GM23338 (cell line): ENCODE results near the gene ADGRL3. TPM values are rescaled to one million over a fixed set of nuclear protein-coding genes. Genes with fewer than 3 reads are reported as not detected.

Experiments
- ATAC-seq: fragments of 200-7000 bp; cut with Tn5 transposase; 3 replicates; pipeline ENCODE4 v1.9.1; 2020
- DNase-seq: peaks from one replicate; pipeline ENCODE4 v3.0.0-alpha.2; 2015; ENCODE audit warnings: low spot score
- H2AFZ ChIP-seq: fragments of 200-600 bp; sonication (generic); 2 replicates; pipeline ENCODE4 v1.8.0; 2016; ENCODE audit warnings: antibody characterized with exemption, mild to moderate bottlenecking, moderate library complexity
- H3F3A ChIP-seq: fragments of 200-600 bp; sonication (generic); replicated peaks from 2 replicates; pipeline ENCODE4 v1.8.0; 2017; ENCODE audit warnings: antibody characterized with exemption, mixed run types, low read depth
- H3K27ac ChIP-seq: fragments of 200-600 bp; sonication (generic); 2 replicates; pipeline ENCODE4 v1.6.1; 2016; ENCODE audit warnings: low read depth
- H3K27me3 ChIP-seq: fragments of 200-600 bp; sonication (generic); 2 replicates; pipeline ENCODE4 v1.8.0; 2016; ENCODE audit warnings: mild to moderate bottlenecking, mixed run types, moderate library complexity; ENCODE audit not compliant: insufficient read depth
- H3K36me3 ChIP-seq: fragments of 200-600 bp; sonication (generic); 2 replicates; pipeline ENCODE4 v1.8.0; 2016; ENCODE audit warnings: mild to moderate bottlenecking; ENCODE audit not compliant: insufficient read depth
- H3K4me1 ChIP-seq: fragments of 200-600 bp; sonication (generic); 2 replicates; pipeline ENCODE4 v1.8.0; 2016; ENCODE audit warnings: mild to moderate bottlenecking, moderate library complexity; ENCODE audit not compliant: insufficient read depth
- H3K4me2 ChIP-seq: fragments of 200-600 bp; sonication (generic); 2 replicates; pipeline ENCODE4 v1.7.1; 2017; ENCODE audit warnings: mixed run types
- H3K4me3 ChIP-seq: fragments of 200-600 bp; sonication (generic); 2 replicates; pipeline ENCODE4 v1.6.1; 2016; ENCODE audit warnings: mixed run types
- H3K79me2 ChIP-seq: fragments of 200-600 bp; sonication (generic); replicated peaks from 2 replicates; pipeline ENCODE4 v1.8.0; 2017; ENCODE audit warnings: mild to moderate bottlenecking; ENCODE audit not compliant: insufficient read depth
- H3K9me2 ChIP-seq: fragments of 200-600 bp; sonication (generic); 2 replicates; pipeline ENCODE4 v1.8.0; 2017; ENCODE audit not compliant: insufficient read depth
- H4K20me1 ChIP-seq: fragments of 200-600 bp; sonication (generic); replicated peaks from 2 replicates; pipeline ENCODE4 v1.8.0; 2017; ENCODE audit warnings: mild to moderate bottlenecking; ENCODE audit not compliant: insufficient read depth
- H3K27ac Mint-ChIP-seq: 2 replicates; pipeline ENCODE4 v1.8.0; 2020; ENCODE audit warnings: inconsistent platforms, mild to moderate bottlenecking, moderate library complexity, mixed read lengths
- H3K27me3 Mint-ChIP-seq: 3 replicates; pipeline ENCODE4 v1.8.0; 2022; ENCODE audit warnings: low read depth, mild to moderate bottlenecking, moderate library complexity, mixed read lengths, inconsistent platforms; ENCODE audit not compliant: insufficient read depth, poor library complexity
- H3K36me3 Mint-ChIP-seq: 3 replicates; pipeline ENCODE4 v1.8.0; 2021; ENCODE audit warnings: low read depth, mild to moderate bottlenecking, inconsistent platforms, moderate library complexity, mixed read lengths
- H3K4me1 Mint-ChIP-seq: 3 replicates; pipeline ENCODE4 v1.8.0; 2020; ENCODE audit warnings: mild to moderate bottlenecking, inconsistent platforms, mixed read lengths
- H3K4me3 Mint-ChIP-seq: 3 replicates; pipeline ENCODE4 v1.8.0; 2021; ENCODE audit warnings: moderate library complexity, mild to moderate bottlenecking, inconsistent platforms, mixed read lengths
- H3K9me3 Mint-ChIP-seq: 3 replicates; pipeline ENCODE4 v1.8.0; 2020; ENCODE audit warnings: moderate library complexity, mild to moderate bottlenecking, inconsistent platforms, mixed read lengths
- CREB1 ChIP-seq: fragments of 250-450 bp; sonication (Bioruptor Pico); IDR thresholded peaks from 2 replicates; pipeline ENCODE4 v1.5.0; 2020; ENCODE audit warnings: low read depth, mild to moderate bottlenecking, moderate library complexity
- ETS1 ChIP-seq: IDR thresholded peaks from 2 replicates; pipeline ENCODE4 v1.6.1; 2016; ENCODE audit warnings: antibody characterized with exemption
- EZH2 ChIP-seq: fragments of 200-600 bp; sonication (generic); IDR thresholded peaks from one replicate; pipeline ENCODE4 v1.8.0; 2017; ENCODE audit warnings: antibody characterized with exemption, mild to moderate bottlenecking, low read depth; ENCODE audit not compliant: unreplicated experiment
- EZH2phosphoT487 ChIP-seq: fragments of 200-600 bp; sonication (generic); IDR thresholded peaks from one replicate; pipeline ENCODE4 v1.8.1; 2018; ENCODE audit warnings: antibody characterized with exemption; ENCODE audit not compliant: unreplicated experiment
- POLR2AphosphoS5 ChIP-seq: IDR thresholded peaks from 2 replicates; pipeline ENCODE4 v1.6.1; 2016; ENCODE audit warnings: antibody characterized with exemption, low read depth
- REST ChIP-seq: IDR thresholded peaks from one replicate; pipeline ENCODE4 v1.6.1; 2018; ENCODE audit warnings: antibody characterized with exemption; ENCODE audit not compliant: unreplicated experiment
- STAT1 ChIP-seq: IDR thresholded peaks from one replicate; pipeline ENCODE4 v1.6.1; 2016; ENCODE audit warnings: antibody characterized with exemption; ENCODE audit not compliant: unreplicated experiment
- ZNF331 ChIP-seq: fragments of 250-450 bp; sonication (Bioruptor Pico); IDR thresholded peaks from 2 replicates; pipeline ENCODE4 v1.5.0; 2020; ENCODE audit warnings: low read depth, mild to moderate bottlenecking, moderate library complexity
- polyA plus RNA-seq: library from polyadenylated mRNA; unstranded; fragments of >200 nt; fragmentation: Nextera tagmentation; extraction: Ambion mirVana; gene quantifications from 2 replicates; pipeline ENCODE4 v1.2.1, GENCODE V29; 2016
- total RNA-seq: library from RNA; depleted of rRNA; stranded (reverse); fragments of >200 nt; shearing (Covaris generic); gene quantifications from 2 replicates; pipeline ENCODE4 v1.2.3, GENCODE V29; 2014
- TF ChIP-seq, protein P1 (sequence below), 2 experiments: fragments of 200-600 bp in 1 of 2; sonication (generic) in 1 of 2; conservative IDR thresholded peaks; 2 replicates each; pipeline versions ENCODE4 v1.5.1 to v1.6.1; 2016 to 2017; ENCODE audit warnings: antibody characterized with exemption in 2 of 2, low read depth in 2 of 2, mild to moderate bottlenecking in 2 of 2, moderate library complexity in 1 of 2

The ADGRL3 gene
- total and polyA plus RNA-seq, 2 experiments from 2014 or later = 9.7 to 16.5 TPM

GRCh38 chr4:61274286-61274685 is 74.2 kb downstream of the ADGRL3 start (continued):
- TF ChIP-seq, protein P1, sequence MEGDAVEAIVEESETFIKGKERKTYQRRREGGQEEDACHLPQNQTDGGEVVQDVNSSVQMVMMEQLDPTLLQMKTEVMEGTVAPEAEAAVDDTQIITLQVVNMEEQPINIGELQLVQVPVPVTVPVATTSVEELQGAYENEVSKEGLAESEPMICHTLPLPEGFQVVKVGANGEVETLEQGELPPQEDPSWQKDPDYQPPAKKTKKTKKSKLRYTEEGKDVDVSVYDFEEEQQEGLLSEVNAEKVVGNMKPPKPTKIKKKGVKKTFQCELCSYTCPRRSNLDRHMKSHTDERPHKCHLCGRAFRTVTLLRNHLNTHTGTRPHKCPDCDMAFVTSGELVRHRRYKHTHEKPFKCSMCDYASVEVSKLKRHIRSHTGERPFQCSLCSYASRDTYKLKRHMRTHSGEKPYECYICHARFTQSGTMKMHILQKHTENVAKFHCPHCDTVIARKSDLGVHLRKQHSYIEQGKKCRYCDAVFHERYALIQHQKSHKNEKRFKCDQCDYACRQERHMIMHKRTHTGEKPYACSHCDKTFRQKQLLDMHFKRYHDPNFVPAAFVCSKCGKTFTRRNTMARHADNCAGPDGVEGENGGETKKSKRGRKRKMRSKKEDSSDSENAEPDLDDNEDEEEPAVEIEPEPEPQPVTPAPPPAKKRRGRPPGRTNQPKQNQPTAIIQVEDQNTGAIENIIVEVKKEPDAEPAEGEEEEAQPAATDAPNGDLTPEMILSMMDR (conservative IDR thresholded peaks at IDR 0.05; ENCODE audit: low read depth in 2 of 2) = no peak
- TF ChIP-seq POLR2AphosphoS5 = no peak
- TF ChIP-seq EZH2 = no peak
- TF ChIP-seq CREB1 (CRISPR knock-in tag) = no peak
- no peak for TF ChIP-seq REST
- no peak for TF ChIP-seq ETS1
- TF ChIP-seq EZH2phosphoT487 = no peak
- TF ChIP-seq STAT1 = no peak
- no peak for TF ChIP-seq ZNF331 (CRISPR knock-in tag)

- Mint-ChIP-seq H3K36me3 (no peaks in the 10 kb centered on the region), H3K4me3 (no peak overlapping the region), H3K9me3 (no peaks in the 10 kb centered on the region), H3K4me1 (peaks cover 26% of the 10 kb centered on the region), H3K27ac (no peak overlapping the region), H3K27me3 (peaks cover 5% of the 10 kb centered on the region)
- H3K27ac ChIP-seq = no peak overlapping the region
- no peaks in the 10 kb centered on the region for H3K27me3 ChIP-seq
- H3K4me3 ChIP-seq = no peak overlapping the region
- H3K4me1 ChIP-seq = peaks cover 17% of the 10 kb centered on the region
- peaks cover 4% of the 10 kb centered on the region; the same call in 1 of the 2 replicates for H3K79me2 ChIP-seq
- H3K9me2 ChIP-seq = no peaks in the 10 kb centered on the region
- no peaks in the 10 kb centered on the region for H3F3A ChIP-seq
- H3K36me3 ChIP-seq = no peaks in the 10 kb centered on the region
- DNase-seq (no peak), ATAC-seq (no peak)
- no peak overlapping the region for H3K4me2 ChIP-seq
- no peaks in the 10 kb centered on the region for H4K20me1 ChIP-seq
- TF ChIP-seq EZH2phosphoT487 = no peak
- H2AFZ ChIP-seq = no peak overlapping the region
Observed at GRCh38 chr4:61275241-61275640, 75.1 kb downstream of the ADGRL3 start.
